ENCODE data around the gene CPLANE1.

The CPLANE1 gene

GRCh38 chr5:37198842-37199241 is 50.3 kb downstream of the CPLANE1 start:
- Histone ChIP-seq H3K4me1 (ENCODE audit: control insufficient read depth, insufficient read depth, low read length) (no peaks in the 10 kb centered on the region), H3K36me3 (ENCODE audit: control insufficient read depth, insufficient read depth, low read length) (peaks cover 10% of the 10 kb centered on the region), H3K9ac (ENCODE audit: low read length) (no peak overlapping the region), H3K27me3 (ENCODE audit: control insufficient read depth, insufficient read depth, low read length) (no peaks in the 10 kb centered on the region), H3K27ac (ENCODE audit: low read depth, low read length) (no peak overlapping the region), H3K4me3 (ENCODE audit: low read length) (no peak overlapping the region)

DNA sequence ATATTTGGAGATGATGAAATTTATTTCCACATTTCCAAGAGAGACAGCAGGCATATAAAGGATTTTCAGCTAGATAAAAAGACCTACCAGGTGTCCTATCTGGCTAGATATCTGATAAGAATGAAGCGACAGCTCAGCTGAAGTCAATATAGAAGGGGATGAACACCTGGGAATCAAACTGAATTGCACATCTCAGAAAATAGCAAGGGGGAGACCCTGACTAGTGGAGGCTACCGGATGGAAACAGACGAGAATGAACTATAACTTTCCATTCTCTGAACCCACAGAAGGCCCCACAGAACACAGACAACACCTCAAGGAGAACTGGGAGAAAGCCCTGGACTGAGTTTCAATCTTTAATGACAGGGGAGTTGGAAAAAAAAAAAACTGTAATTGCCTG is 51.1 kb downstream of the CPLANE1 start:
- no peaks in the 10 kb centered on the region for H3K4me1 ChIP-seq (ENCODE audit: control insufficient read depth, insufficient read depth, low read length)
- H3K27ac ChIP-seq (ENCODE audit: low read depth, low read length), result no peak overlapping the region
- H3K36me3 ChIP-seq (ENCODE audit: control insufficient read depth, insufficient read depth, low read length), result peaks cover 6% of the 10 kb centered on the region
- H3K4me3 ChIP-seq (ENCODE audit: low read length), result no peak overlapping the region
- H3K27me3 ChIP-seq (ENCODE audit: control insufficient read depth, insufficient read depth, low read length), result no peaks in the 10 kb centered on the region
- H3K9ac ChIP-seq (ENCODE audit: low read length), result no peak overlapping the region

DNA sequence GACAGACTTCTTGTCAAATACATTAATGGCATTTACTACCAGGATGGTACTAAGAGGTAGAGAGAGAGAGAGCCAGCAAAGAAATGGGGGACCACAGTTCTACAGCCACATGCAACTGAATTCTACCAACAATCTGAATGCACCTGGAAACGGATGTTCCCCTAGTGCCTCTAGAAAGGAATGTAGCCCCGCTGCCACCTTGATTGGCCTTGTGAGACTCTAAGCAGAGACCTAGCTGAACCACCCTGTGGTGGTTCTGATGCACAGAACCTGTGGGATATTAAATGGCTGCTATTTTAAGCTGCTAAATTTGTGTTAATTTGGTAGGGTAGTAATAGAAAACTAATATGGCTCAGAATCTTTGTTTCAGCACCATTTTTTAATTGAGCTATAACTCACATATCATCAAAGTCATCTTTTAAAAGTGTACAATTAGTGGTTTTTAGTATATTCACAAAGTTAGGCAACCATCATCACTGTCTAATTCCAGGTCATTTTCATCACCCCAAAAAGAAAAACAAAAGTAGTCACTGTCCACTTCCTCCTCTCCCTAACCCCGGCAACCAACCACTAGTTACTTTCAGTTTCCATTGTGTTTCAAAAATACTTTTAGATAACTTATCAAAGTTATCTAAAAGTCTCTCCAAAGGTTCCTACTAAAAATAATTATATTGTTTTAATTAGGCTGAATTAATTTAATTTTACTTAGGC is 51.7 kb downstream of the CPLANE1 start:
- Histone ChIP-seq H3K4me1 (ENCODE audit: control insufficient read depth, insufficient read depth, low read length) (no peaks in the 10 kb centered on the region), H3K9ac (ENCODE audit: low read length) (no peak overlapping the region), H3K36me3 (ENCODE audit: control insufficient read depth, insufficient read depth, low read length) (peaks cover 6% of the 10 kb centered on the region), H3K27me3 (ENCODE audit: control insufficient read depth, insufficient read depth, low read length) (no peaks in the 10 kb centered on the region), H3K4me3 (ENCODE audit: low read length) (no peak overlapping the region), H3K27ac (ENCODE audit: low read depth, low read length) (no peak overlapping the region)

DNA sequence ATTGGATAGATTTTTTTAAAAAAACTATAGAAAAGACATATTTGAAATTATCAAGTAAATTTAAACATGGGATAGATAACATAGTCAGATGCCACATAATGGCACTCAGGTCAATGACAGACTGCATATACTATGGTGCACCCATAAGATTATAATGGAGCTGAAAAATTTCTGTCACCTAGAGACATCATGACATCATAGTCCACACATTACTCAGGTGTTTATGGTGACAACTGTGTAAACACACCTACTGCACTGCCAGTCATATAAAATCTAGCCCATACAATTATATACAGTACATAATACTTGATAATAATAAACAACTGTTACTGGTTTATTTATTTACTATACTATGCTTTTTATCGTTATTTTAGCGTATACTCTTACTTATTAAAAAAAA is 58.6 kb downstream of the CPLANE1 start:
- Histone ChIP-seq H3K4me3 (ENCODE audit: low read length) (no peak overlapping the region), H3K27me3 (ENCODE audit: control insufficient read depth, insufficient read depth, low read length) (no peaks in the 10 kb centered on the region), H3K27ac (ENCODE audit: low read depth, low read length) (no peak overlapping the region), H3K9ac (ENCODE audit: low read length) (no peak overlapping the region), H3K4me1 (ENCODE audit: control insufficient read depth, insufficient read depth, low read length) (no peaks in the 10 kb centered on the region), H3K36me3 (ENCODE audit: control insufficient read depth, insufficient read depth, low read length) (peaks cover 7% of the 10 kb centered on the region)

GRCh38 chr5:37189355-37189754 is 59.8 kb downstream of the CPLANE1 start:
- Histone ChIP-seq H3K4me1 (ENCODE audit: control insufficient read depth, insufficient read depth, low read length) (no peaks in the 10 kb centered on the region), H3K9ac (ENCODE audit: low read length) (no peak overlapping the region), H3K27ac (ENCODE audit: low read depth, low read length) (no peak overlapping the region), H3K27me3 (ENCODE audit: control insufficient read depth, insufficient read depth, low read length) (no peaks in the 10 kb centered on the region), H3K36me3 (ENCODE audit: control insufficient read depth, insufficient read depth, low read length) (peaks cover 7% of the 10 kb centered on the region), H3K4me3 (ENCODE audit: low read length) (no peak overlapping the region)

- Histone ChIP-seq H3K4me3 (ENCODE audit: low read length) (no peak overlapping the region), H3K9ac (ENCODE audit: low read length) (no peak overlapping the region), H3K4me1 (ENCODE audit: control insufficient read depth, insufficient read depth, low read length) (no peaks in the 10 kb centered on the region), H3K36me3 (ENCODE audit: control insufficient read depth, insufficient read depth, low read length) (peaks cover 7% of the 10 kb centered on the region), H3K27me3 (ENCODE audit: control insufficient read depth, insufficient read depth, low read length) (no peaks in the 10 kb centered on the region), H3K27ac (ENCODE audit: low read depth, low read length) (no peak overlapping the region)
Observed at GRCh38 chr5:37187465-37187977, 61.7 kb downstream of the CPLANE1 start.

DNA sequence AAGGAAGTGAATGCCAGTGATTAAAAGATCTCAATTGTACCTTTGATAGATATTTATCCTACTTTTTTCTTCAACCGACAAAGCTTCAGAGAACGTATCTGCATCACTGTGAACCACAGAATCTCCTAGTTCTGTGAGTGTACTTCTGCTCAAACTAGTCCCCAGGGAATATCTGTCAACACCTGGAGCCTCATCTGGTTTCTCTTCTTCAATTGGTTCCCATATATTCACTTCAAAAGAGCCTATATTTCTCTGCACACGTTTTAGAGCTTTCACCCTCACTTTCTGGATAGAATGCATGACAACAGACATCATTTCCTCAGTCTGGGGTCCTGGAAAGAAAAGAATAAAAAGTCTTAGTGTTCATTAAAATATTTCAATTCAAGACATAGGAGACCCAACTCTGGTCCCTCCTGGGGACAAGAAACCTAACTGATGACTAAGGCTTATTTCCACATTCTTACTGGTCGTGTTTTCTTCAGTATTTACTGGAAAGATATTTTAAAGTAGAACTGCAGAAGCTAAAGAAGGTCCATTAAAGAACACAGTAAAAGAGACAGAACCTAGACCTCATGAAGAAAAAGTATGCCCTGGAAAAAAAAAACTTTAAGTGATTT is 64.3 kb downstream of the CPLANE1 start:
- Histone ChIP-seq H3K36me3 (ENCODE audit: control insufficient read depth, insufficient read depth, low read length) (peaks cover 4% of the 10 kb centered on the region), H3K27ac (ENCODE audit: low read depth, low read length) (no peak overlapping the region), H3K27me3 (ENCODE audit: control insufficient read depth, insufficient read depth, low read length) (no peaks in the 10 kb centered on the region), H3K4me3 (ENCODE audit: low read length) (no peak overlapping the region), H3K9ac (ENCODE audit: low read length) (no peak overlapping the region), H3K4me1 (ENCODE audit: control insufficient read depth, insufficient read depth, low read length) (no peaks in the 10 kb centered on the region)

DNA sequence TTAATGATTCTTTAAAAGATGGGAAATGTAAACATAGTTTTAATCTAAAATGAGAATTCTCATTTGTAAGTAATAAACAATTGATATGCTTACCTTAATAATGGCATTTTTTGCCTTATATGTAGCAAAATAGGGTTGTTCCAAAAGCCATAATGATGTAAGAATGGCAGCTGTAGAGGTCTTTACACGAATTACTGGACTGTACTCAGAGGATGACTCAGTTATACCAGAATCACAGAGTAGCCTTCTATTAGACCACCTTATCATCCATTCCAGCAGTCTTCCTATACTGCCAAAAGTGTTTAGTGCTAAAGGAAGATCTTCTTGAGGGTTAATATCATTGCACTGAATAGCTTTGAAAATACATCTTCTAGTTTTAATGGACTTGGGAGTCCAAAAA is 66.5 kb downstream of the CPLANE1 start:
- Histone ChIP-seq H3K4me1 (ENCODE audit: control insufficient read depth, insufficient read depth, low read length) (no peaks in the 10 kb centered on the region), H3K27ac (ENCODE audit: low read depth, low read length) (no peak overlapping the region), H3K27me3 (ENCODE audit: control insufficient read depth, insufficient read depth, low read length) (no peaks in the 10 kb centered on the region), H3K4me3 (ENCODE audit: low read length) (no peak overlapping the region), H3K36me3 (ENCODE audit: control insufficient read depth, insufficient read depth, low read length) (peaks cover under 1% of the 10 kb centered on the region), H3K9ac (ENCODE audit: low read length) (no peak overlapping the region)

DNA sequence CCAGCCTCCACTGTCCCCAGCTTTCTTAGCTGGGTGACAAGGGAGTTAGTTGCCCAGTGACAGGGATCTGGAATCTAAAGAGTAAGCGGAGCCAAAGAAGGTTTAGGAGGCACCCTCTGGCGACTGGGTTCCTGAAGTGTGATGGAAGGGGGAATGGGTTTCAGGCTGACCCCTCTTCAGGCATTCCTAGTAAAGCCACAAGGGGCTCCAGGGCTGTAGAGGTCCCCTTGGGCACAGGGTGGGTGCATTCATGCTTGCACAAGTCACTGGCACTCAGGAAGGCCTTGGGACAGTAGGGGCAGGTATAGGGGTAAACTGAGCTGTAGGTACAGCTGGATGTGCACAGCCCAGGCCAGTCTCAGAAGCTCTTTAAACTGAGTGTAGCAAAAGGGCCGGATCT is 74.2 kb downstream of the CPLANE1 start:
- H3K27me3 ChIP-seq (ENCODE audit: control insufficient read depth, insufficient read depth, low read length), result no peaks in the 10 kb centered on the region
- peaks cover 13% of the 10 kb centered on the region for H3K36me3 ChIP-seq (ENCODE audit: control insufficient read depth, insufficient read depth, low read length)
- no peaks in the 10 kb centered on the region for H3K4me1 ChIP-seq (ENCODE audit: control insufficient read depth, insufficient read depth, low read length)

DNA sequence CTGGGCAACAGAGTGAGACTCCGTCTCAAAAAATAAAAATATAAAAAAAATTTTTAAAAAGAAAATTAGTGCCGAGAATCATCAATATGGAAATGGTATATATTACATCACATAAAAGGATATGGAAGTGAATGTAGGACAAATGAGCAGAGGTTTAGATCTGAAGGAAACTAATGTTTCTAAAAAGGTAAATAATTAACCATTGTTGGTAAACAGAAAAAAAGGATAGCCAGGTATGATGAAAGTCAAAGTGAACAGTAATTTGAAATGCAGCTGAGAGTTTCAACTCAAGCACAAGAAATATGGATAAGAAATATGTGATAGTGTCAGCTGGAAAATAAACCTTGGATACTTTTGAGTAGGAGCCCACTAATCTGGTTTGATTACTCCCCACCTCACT is 76.2 kb downstream of the CPLANE1 start:
- Histone ChIP-seq H3K27me3 (ENCODE audit: control insufficient read depth, insufficient read depth, low read length) (no peaks in the 10 kb centered on the region), H3K27ac (ENCODE audit: low read depth, low read length) (no peak overlapping the region), H3K4me3 (ENCODE audit: low read length) (no peak overlapping the region), H3K36me3 (ENCODE audit: control insufficient read depth, insufficient read depth, low read length) (peaks cover 18% of the 10 kb centered on the region), H3K4me1 (ENCODE audit: control insufficient read depth, insufficient read depth, low read length) (no peaks in the 10 kb centered on the region), H3K9ac (ENCODE audit: low read length) (no peak overlapping the region)

More for the DNA sequence above, 74.2 kb downstream of the CPLANE1 start:
- Histone ChIP-seq H3K9ac (ENCODE audit: low read length) (no peak overlapping the region), H3K4me3 (ENCODE audit: low read length) (no peak overlapping the region), H3K27ac (ENCODE audit: low read depth, low read length) (no peak overlapping the region)

- Histone ChIP-seq H3K4me1 (ENCODE audit: control insufficient read depth, insufficient read depth, low read length) (no peaks in the 10 kb centered on the region), H3K27me3 (ENCODE audit: control insufficient read depth, insufficient read depth, low read length) (no peaks in the 10 kb centered on the region), H3K9ac (ENCODE audit: low read length) (no peak overlapping the region), H3K27ac (ENCODE audit: low read depth, low read length) (no peak overlapping the region), H3K36me3 (ENCODE audit: control insufficient read depth, insufficient read depth, low read length) (peaks cover 14% of the 10 kb centered on the region), H3K4me3 (ENCODE audit: low read length) (no peak overlapping the region)
Observed at GRCh38 chr5:37170856-37171255, 78.3 kb downstream of the CPLANE1 start.

DNA sequence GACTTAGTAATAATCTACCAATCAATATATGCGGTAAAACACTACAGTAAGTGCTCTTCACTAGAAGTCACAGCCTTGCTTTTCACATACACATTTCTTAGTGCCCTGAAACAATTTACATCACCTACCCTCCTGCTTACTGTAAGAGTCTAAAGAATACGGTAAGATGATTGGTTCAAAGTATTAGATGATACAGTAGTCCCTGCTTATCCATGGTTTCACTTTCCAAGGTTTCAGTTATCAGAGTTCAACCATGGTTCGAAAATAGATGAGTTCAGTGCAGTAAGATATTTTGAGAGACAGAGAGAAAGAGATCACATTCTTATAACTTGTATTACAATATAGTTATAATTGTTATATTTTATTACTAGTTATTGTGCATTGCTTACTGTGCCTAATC is 83.0 kb downstream of the CPLANE1 start:
- no peak overlapping the region for H3K27ac ChIP-seq (ENCODE audit: low read depth, low read length)
- no peaks in the 10 kb centered on the region for H3K4me1 ChIP-seq (ENCODE audit: control insufficient read depth, insufficient read depth, low read length)
- H3K36me3 ChIP-seq (ENCODE audit: control insufficient read depth, insufficient read depth, low read length), result peaks cover 9% of the 10 kb centered on the region
- no peak overlapping the region for H3K4me3 ChIP-seq (ENCODE audit: low read length)
- H3K27me3 ChIP-seq (ENCODE audit: control insufficient read depth, insufficient read depth, low read length), result no peaks in the 10 kb centered on the region
- no peak overlapping the region for H3K9ac ChIP-seq (ENCODE audit: low read length)

DNA sequence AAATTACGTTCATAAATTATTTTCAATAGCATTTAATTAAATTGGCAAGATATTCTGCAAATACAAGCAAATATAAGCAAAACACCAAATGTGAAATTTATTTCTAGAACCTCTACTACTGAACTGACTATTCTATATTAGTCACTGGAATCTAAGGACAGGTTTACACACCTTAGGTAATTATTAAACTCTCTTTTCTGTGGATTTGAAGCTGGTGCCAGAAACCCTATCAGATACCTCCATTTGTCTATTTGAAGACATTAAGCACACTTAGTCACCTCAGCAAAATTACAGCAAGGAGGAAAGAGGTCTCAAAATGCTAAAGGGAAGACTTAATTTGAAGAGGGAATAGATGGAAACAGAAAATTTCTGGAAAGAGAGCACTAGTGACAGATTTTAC is 83.4 kb downstream of the CPLANE1 start:
- no peaks in the 10 kb centered on the region for H3K27me3 ChIP-seq (ENCODE audit: control insufficient read depth, insufficient read depth, low read length)
- no peak overlapping the region for H3K27ac ChIP-seq (ENCODE audit: low read depth, low read length)
- peaks cover 9% of the 10 kb centered on the region for H3K36me3 ChIP-seq (ENCODE audit: control insufficient read depth, insufficient read depth, low read length)
- H3K9ac ChIP-seq (ENCODE audit: low read length), result no peak overlapping the region
- no peak overlapping the region for H3K4me3 ChIP-seq (ENCODE audit: low read length)
- H3K4me1 ChIP-seq (ENCODE audit: control insufficient read depth, insufficient read depth, low read length), result no peaks in the 10 kb centered on the region

Measured in rectal smooth muscle tissue (tissue), 1 donor.